GM21825 (cell line): Measurements from ENCODE around the gene GID8.
A peak's percentile ranks its signal among the peaks of the same experiment; 100 is the strongest.

Experiments used
- ATAC-seq: cut with Tn5 transposase; IDR thresholded peaks from one replicate; pipeline ENCODE4 v1.9.1; 2021; ENCODE audit warnings: mild to moderate bottlenecking, moderate library complexity; ENCODE audit not compliant: unreplicated experiment

The GID8 gene

GRCh38 chr20:62902926-62903615, 34.9 kb upstream of the GID8 start:
- ATAC-seq = no peak

GRCh38 chr20:62905536-62906117, 32.3 kb upstream of the GID8 start:
- no peak for ATAC-seq

- no peak for ATAC-seq
These were observed 31.7 kb upstream of the GID8 start for GRCh38 chr20:62906209-62906608.

- ATAC-seq = no peak
These were observed 31.1 kb upstream of the GID8 start for GRCh38 chr20:62906647-62907375.

DNA sequence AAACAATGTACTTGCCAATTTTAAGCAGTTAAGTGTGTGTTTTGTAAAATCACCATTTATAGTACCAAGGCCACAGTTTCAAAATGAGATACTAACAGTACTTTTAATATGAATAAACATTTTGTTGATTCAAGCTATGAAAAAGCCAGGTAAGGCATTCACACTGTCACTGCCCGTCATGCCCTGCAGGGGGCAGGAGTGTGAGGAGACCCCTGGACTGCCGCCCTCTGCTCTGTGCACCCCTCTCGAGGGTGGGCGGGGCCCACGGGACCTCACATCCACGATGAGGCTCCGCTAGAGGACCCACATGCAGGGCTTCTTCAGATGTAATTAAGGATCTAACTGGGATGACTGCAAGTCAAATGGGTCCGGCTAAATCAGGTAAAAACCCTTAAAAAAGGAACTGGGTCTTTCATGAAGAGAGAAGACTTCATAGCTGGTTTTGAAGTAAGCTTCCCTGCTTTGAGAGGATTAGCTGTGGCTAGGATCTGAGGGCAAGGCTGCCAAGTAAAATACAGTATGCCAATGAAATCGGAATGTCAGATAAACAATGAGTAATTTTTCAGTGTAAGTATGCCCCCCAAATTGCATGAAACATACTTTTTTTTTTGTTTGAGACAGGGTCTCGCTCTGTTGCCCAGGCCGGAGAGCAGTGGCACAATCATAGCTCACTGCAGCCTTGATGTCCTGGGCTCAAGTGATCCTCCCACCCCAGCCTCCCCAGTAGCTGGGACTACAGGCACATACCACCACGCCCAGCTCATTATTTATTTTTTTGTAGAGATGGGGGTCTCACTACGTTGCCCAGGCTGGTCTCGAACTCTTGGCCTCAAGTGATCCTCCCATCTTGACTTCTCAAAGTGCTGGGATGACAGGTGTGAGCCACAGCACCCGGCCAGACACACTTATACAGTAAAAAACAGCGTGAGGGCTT, 30.3 kb upstream of the GID8 start:
- no peak for ATAC-seq

- no peak for ATAC-seq
These were observed 28.8 kb upstream of the GID8 start for GRCh38 chr20:62908971-62909791.

GRCh38 chr20:62910217-62910766, 27.7 kb upstream of the GID8 start:
- no peak for ATAC-seq

GRCh38 chr20:62910777-62911497, 27.0 kb upstream of the GID8 start:
- no peak for ATAC-seq

GRCh38 chr20:62911701-62912280, 26.2 kb upstream of the GID8 start:
- ATAC-seq = no peak

- ATAC-seq = no peak
These were observed 24.8 kb upstream of the GID8 start for GRCh38 chr20:62913043-62913630.

DNA sequence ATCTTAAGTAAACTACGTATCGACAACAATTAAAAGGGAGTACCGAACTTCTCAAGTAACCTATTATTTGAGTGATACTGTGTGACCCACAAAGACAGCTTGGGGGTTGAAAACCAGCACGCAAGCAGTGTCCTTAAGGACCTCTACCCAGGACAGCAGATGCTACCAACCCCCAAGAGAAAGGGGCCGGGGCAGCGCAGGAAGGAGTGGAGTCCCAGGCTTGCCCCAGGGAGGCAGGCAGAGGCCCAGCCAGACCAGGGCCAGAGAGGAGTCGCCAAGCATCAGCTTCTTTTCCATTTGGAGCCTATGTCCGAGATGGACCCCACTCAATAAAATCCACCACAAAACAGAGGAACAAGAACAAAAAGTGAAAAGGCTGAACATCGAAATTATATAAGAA, 23.5 kb upstream of the GID8 start:
- ATAC-seq = no peak

GRCh38 chr20:62914970-62915457, 22.9 kb upstream of the GID8 start:
- ATAC-seq = no peak

DNA sequence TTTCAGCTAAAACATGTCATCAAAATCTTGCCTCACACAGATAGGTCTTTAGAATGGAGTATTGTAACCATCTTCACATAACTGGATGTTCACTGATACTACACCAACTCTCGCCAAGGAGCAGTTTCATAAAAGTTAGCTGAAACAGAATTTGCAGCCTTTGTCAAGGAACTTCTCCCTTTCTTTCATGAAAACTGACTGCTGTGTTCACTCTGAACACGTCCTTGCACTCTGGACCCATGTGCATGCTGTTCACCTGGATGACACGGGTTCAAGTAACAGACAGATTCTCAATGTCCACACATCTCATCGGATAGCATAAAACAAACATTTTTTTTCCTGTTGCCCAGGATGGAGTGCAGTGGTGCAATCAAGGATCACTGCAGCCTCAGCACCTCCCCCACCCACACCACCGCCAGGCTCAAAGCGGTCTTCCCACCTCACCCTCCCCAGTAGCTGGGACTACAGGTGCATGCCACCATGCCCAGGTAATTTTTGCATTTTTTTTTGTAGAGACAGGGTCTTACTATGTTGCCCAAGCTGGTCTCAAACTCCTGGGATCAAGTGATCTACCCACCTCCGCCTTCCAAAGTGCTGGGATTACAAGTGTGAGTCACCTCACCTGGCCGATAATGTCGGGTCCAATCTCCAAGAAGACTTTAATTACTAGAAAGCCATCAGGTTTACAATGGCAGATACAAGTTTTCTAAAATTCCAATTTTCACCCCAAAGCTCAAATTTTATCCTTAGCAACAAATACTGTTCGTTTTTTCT, 21.1 kb upstream of the GID8 start:
- no peak for ATAC-seq

GRCh38 chr20:62917720-62918119, 20.2 kb upstream of the GID8 start:
- no peak for ATAC-seq

- ATAC-seq = no peak
These were observed 19.8 kb upstream of the GID8 start for GRCh38 chr20:62918147-62918546.

DNA sequence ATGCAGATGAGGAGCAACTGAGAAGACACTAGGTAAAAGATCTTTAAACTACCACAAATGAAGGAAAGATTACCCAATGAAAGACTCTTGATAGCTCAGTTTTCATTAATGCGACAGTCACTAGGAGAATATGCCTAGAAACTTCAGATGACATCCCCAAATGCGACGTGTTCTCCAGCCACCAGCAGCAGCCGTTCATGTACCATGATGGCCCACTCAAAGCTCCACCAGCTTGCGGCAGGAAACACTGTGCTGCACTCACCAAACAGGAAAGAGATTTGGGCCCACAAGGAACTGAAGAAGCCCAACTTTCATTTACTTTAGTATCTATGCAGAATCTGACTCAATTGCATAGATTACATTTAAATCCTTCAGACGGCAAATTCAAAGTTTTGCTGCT, 19.1 kb upstream of the GID8 start:
- ATAC-seq = peak; percentile 39

DNA sequence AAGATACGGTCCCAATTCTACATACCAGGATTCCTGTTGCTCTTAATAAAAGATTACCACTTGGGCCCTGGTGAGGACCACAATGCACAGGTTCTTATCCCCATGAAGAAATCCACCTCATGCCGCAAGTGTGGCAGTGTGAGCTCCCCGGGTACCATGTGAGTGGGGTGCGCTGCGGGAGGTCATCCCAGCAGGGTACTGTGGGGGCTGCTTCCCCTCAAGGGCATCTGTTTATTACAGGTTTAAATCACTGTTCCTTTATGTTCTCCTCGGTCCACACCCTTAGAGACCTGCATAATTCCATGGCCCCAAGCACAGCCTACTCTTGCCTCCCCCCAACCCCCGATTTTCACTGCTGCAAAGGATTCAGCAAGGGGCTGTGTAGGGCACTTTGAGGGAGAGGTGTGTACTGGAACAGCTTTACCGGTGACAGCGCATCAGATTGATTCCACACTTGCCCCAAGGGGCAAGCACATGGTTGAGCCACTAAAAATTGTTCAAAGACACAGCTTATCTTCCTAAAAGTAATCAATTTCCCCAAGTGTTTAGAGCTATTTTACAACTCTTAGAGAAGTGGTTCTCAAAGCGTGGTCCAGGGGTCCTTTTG, 17.8 kb upstream of the GID8 start:
- no peak for ATAC-seq
